Activated CD4-positive, alpha-beta T cell treated with anti-CD3 and anti-CD28 coated beads for 36 hours (primary cell): ENCODE measurements around the gene HOXA10. TPM values are rescaled to one million over a fixed set of nuclear protein-coding genes. Genes with fewer than 3 reads are reported as not detected.

Experiments
- ATAC-seq: fragments of 200-7000 bp; cut with Tn5 transposase; one replicate; pipeline ENCODE4 v1.10.0; 2021; ENCODE audit warnings: mild to moderate bottlenecking, moderate library complexity
- CTCF ChIA-PET: fragments of 350-600 bp; sonication (Branson Sonifier 250); formaldehyde crosslinking; loops from one replicate; lab custom pipeline; 2021; ENCODE audit warnings: antibody characterized with exemption; lab: Charles Lee
- POLR2A ChIA-PET: fragments of 350-600 bp; sonication (Branson Sonifier 250); formaldehyde crosslinking; loops from one replicate; lab custom pipeline; 2021; ENCODE audit warnings: antibody characterized with exemption, inconsistent platforms; lab: Charles Lee
- DNase-seq: peaks from one replicate; pipeline ENCODE4 v3.0.0-alpha.2; 2020
- H3K27ac Mint-ChIP-seq: one replicate; pipeline ENCODE4 v1.8.0; 2021; ENCODE audit warnings: mixed read lengths
- H3K27me3 Mint-ChIP-seq: one replicate; pipeline ENCODE4 v1.8.0; 2021; ENCODE audit warnings: mixed read lengths
- H3K36me3 Mint-ChIP-seq: one replicate; pipeline ENCODE4 v1.8.0; 2021; ENCODE audit warnings: low read depth, mixed read lengths
- H3K4me1 Mint-ChIP-seq: one replicate; pipeline ENCODE4 v1.8.0; 2021; ENCODE audit warnings: mixed read lengths
- H3K4me3 Mint-ChIP-seq: one replicate; pipeline ENCODE4 v1.8.0; 2021; ENCODE audit warnings: mild to moderate bottlenecking, moderate library complexity, mixed read lengths
- H3K9me3 Mint-ChIP-seq: one replicate; pipeline ENCODE4 v1.8.0; 2021; ENCODE audit warnings: low read depth, mixed read lengths
- intact Hi-C, 2 experiments: fragments of 100-400 bp; cut with DNase I in 1 of 2; cut with micrococcal nuclease in 1 of 2; formaldehyde crosslinking; loops; one replicate each; pipeline versions ENCODE4 v1.14.2 to v1.15.1; 2022 to 2024; cut with DNase I, micrococcal nuclease
- total RNA-seq, 2 experiments: library from RNA; stranded (reverse); gene quantifications; one replicate each; pipeline ENCODE4 v1.2.3, GENCODE V29; 2021

The HOXA10 gene
- not detected for total RNA-seq

DNA sequence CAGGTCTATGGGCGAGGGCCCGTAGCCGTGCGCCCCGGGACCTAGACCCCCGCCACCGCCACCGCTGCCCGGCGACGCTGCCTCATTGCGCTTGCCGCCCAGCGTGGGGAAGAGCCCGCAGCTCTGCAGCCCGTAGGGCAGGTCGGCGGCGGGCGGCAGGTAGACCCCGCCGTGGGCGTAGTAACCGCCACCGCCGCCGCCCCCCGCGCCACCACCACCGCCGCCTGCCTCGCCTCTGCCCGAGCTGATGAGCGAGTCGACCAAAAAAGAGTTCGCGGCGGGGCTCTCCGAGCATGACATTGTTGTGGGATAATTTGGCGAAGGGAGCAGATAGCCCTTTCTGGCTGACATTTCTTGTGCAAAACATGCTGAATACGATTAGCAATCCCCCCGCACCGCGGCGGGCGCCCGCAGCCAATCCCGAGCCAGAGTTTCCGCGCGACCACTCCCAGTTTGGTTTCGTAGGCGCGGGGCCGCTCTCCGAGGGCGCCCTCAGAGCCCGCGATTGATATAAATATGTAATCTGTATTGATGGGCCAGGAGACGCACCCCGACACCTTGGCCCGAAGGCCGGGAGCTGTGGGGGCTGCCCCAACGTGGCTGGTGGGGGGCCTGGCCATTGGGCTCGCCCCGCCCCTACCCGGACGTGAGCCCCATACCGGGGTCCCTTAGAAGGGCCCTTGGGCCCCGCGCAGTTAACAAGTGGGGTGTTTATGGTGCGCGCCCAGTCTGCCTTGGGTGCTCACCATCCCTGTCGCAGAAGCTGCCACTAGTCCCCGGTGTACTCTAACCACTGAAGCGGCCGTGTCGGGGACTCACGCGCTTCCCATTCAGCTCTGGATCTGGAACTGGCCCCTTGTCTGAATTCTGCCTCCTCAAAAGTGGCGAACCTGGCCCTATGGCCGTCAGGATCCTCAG is at the start of gene HOXA10:
Gene HOXA10, minus strand, starts transcription at position 365 of the 918 bp plus-strand sequence. Its CDS starts 14 bp downstream, at position 351.
- DNase-seq (no peak), ATAC-seq (no peak)
- peaks cover 9% of the 10 kb centered on the region for H3K4me1 Mint-ChIP-seq
- H3K27me3 Mint-ChIP-seq = peaks cover 51% of the 10 kb centered on the region
- POLR2A ChIA-PET = no interaction called here
- no peak within 1 kb of the TSS for H3K27ac Mint-ChIP-seq
- intact Hi-C loops = loop anchor here in 1 of 2 experiments (2.0 kb wide), 1 partner anchor 17 kb away; the partner anchor contains the start of gene HOXA7
- CTCF ChIA-PET = interaction anchor here (0.6 kb wide), 1 partner anchor 36 kb away, joined by 4 read pairs; no protein-coding TSS in a partner anchor
- H3K9me3 Mint-ChIP-seq = no peaks in the 10 kb centered on the region
- H3K36me3 Mint-ChIP-seq = no peaks in the 10 kb centered on the region
- H3K4me3 Mint-ChIP-seq = peak within 1 kb of the TSS; percentile 28

DNA sequence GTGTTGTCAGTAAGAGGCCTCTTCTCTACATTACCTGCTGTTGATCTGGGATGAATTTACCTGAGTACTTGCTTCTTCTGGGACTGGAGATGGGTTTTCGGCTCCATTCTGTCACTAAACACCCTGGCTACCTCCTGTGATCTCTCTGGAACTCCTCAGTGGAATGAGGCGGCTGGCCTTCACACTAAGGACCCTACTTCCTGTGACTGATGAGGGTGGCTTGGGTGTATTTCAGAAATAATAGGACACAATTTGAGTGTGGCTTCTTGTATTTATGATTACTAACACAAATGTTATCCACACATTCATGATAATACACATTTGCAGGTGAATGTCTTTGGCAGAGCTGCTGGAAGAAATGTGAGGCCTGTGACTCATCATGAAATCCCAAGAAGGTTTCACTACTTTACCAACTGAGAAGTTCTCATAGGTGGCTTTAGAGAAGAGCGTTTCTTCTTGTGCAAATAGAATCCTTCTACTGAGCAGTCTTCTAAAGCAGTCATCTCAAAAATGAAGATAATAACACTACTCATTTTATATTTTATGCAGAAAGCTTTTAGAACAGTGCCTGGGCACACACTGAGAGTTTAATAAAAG is 47.2 kb upstream of the HOXA10 start:
- ATAC-seq (peak; percentile 81), DNase-seq (no peak)
- Mint-ChIP-seq H3K4me1 (peaks cover 13% of the 10 kb centered on the region), H3K9me3 (no peaks in the 10 kb centered on the region), H3K4me3 (no peak overlapping the region), H3K36me3 (no peaks in the 10 kb centered on the region), H3K27ac (no peak overlapping the region), H3K27me3 (peaks cover 64% of the 10 kb centered on the region)
- intact Hi-C loops = no loop called here
- POLR2A ChIA-PET = no interaction called here
- CTCF ChIA-PET = interaction anchor here (1.8 kb wide), 1 partner anchor 13 kb away, joined by 3 read pairs; no protein-coding TSS in a partner anchor

DNA sequence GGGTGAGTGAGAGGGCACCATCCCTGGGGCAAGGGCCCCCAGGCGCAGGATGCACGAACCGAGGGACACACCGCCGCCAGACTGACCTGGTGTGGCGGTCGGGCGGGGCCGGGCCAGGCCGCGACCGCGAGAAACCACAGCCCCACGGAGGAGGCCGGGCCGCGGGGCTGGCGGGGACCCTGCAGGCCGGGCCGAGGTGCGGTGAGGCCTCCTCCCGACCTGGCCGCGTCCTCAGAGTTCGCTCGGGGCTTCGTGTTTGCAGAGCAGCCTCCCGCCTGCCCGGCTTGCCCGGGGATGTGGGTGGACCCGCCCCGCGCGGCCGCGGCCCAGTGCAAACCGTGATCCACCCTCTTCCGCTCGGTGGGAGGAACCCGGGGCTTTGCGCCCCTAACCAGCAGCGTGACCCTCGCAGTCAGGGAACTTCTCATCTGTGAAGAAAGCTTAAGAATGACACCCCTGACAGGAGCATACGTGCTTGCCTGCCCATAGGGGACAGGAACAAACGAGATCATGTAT is 46.4 kb upstream of the HOXA10 start:
- Mint-ChIP-seq H3K27me3 (peaks cover 67% of the 10 kb centered on the region), H3K4me1 (peaks cover 13% of the 10 kb centered on the region), H3K27ac (no peak overlapping the region), H3K9me3 (no peaks in the 10 kb centered on the region), H3K4me3 (no peak overlapping the region), H3K36me3 (no peaks in the 10 kb centered on the region)
- ChIA-PET POLR2A (no interaction called here), CTCF (no interaction called here)
- intact Hi-C loops = no loop called here
- ATAC-seq (no peak), DNase-seq (no peak)

DNA sequence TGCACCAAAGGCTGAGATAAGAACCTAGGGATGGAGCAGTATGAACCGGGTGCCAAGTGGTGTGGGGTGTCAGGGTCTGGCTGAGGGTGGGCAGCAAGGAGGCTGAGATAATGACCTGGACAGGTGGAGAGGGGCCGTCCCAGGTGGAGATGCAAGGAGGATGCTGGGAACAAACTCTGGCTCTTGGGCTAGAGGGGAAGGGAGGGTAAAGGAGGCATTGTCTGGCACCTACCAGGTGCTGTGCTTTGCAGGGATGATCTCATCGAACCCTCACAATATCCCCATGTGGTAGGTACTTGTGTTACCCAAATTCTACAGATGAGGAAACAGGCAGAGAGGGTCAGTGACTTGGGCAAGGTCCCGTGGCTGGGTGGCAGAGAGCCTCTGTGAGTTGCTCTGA is 45.7 kb upstream of the HOXA10 start:
- Mint-ChIP-seq H3K27me3 (peaks cover 66% of the 10 kb centered on the region), H3K4me3 (no peak overlapping the region), H3K27ac (no peak overlapping the region), H3K36me3 (no peaks in the 10 kb centered on the region), H3K4me1 (peaks cover 11% of the 10 kb centered on the region), H3K9me3 (no peaks in the 10 kb centered on the region)
- ChIA-PET POLR2A (no interaction called here), CTCF (no interaction called here)
- intact Hi-C loops = no loop called here
- no peak for ATAC-seq
- no peak for DNase-seq

DNA sequence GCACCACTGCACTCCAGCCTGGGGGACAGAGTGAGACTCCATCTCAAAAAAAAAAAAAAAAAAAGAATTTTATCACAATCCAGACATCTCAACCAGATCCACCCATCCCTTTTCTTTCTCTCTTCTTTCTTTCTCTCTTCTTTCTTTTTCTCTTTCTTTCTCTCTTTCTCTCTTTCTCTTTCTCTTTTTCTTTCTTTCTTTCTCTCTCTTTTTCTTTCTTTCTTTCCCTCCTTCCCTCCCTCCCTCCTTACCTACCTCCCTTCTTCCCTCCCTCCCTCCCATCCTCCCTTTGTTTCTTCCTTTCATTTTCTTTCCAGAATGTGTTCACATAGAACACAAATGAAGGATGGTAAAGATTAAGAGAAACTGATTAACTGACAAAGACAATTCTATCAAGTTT is 43.8 kb upstream of the HOXA10 start:
- CTCF ChIA-PET = interaction anchor here (1.0 to 1.6 kb wide), 3 partner anchors 9 to 22 kb away, joined by 3 read pairs; no protein-coding TSS in a partner anchor

DNA sequence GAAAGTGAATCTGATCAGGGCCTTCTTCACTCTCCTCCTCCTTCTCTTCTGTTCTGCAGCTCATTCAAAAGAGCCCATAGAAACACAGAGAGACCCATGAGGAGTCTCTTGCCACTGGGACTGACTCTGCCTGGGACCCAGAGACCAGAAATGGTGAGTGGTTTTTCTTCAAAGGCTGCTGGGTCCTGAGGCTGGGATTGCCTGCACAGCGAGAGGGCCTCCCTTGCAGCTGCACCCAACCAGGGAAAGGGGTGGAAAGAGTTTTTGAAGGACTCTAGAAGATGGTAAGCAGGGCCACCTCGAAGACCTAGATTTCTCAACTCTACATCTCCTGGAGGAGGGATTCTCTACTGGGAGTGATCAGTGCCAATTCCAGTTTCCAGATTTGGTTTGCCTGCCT is 41.2 kb upstream of the HOXA10 start:
- no peak overlapping the region for H3K27ac Mint-ChIP-seq
- H3K36me3 Mint-ChIP-seq = no peaks in the 10 kb centered on the region
- no peaks in the 10 kb centered on the region for H3K9me3 Mint-ChIP-seq
- DNase-seq (no peak), ATAC-seq (no peak)
- ChIA-PET CTCF (interaction anchor here (1.1 kb wide), 1 partner anchor 10 kb away, joined by 3 read pairs; no protein-coding TSS in a partner anchor), POLR2A (no interaction called here)
- intact Hi-C loops = no loop called here
- H3K4me1 Mint-ChIP-seq = peaks cover 14% of the 10 kb centered on the region
- H3K4me3 Mint-ChIP-seq = no peak overlapping the region
- H3K27me3 Mint-ChIP-seq = peaks cover 73% of the 10 kb centered on the region

More for the DNA sequence above, 43.8 kb upstream of the HOXA10 start:
- Mint-ChIP-seq H3K9me3 (no peaks in the 10 kb centered on the region), H3K27me3 (peaks cover 73% of the 10 kb centered on the region), H3K4me1 (peaks cover 11% of the 10 kb centered on the region), H3K4me3 (no peak overlapping the region), H3K27ac (no peak overlapping the region), H3K36me3 (no peaks in the 10 kb centered on the region)
- no peak for DNase-seq
- intact Hi-C loops = no loop called here
- POLR2A ChIA-PET = no interaction called here
- no peak for ATAC-seq

DNA sequence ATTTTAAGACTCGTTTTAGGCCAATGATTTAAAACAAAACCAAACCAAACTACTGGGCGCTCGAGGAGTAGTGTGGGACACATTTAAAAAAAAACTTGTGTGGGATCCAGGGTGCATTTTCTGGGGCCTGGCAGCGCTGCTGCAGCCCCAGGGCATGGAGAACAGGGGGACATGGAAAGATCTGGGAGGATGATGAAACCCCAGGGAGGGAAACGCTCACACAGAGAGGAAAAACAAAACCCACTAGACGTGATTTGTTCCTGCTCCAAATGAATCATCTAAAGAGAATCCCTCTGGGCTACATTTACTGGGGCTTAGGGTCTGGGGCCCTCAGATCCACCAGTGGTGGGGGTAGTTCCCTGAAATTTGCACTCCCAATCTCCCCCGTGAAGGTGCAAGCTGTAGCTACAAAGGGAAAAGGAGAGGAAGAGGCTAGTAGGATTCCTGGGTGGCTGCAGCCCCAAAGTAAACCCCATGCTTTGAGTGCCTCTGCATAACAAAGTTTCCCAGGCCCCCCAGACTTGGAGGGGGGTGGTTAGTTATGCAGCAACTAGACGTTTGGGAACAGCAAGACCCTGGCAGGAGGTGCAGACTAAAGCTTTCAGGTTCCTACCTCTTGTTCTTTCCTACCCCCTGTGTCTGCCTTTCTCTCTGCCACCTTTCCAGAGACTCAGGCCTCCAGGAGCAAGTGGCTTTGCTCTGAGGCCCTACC is 40.3 kb upstream of the HOXA10 start:
- peaks cover 8% of the 10 kb centered on the region for H3K4me1 Mint-ChIP-seq
- no peaks in the 10 kb centered on the region for H3K9me3 Mint-ChIP-seq
- no peak for ATAC-seq
- ChIA-PET CTCF (no interaction called here), POLR2A (no interaction called here)
- DNase-seq = no peak
- H3K27ac Mint-ChIP-seq = no peak overlapping the region
- H3K36me3 Mint-ChIP-seq = no peaks in the 10 kb centered on the region
- intact Hi-C loops = loop anchor here (5.0 kb wide), 3 partner anchors 38 to 808 kb away; no protein-coding TSS in a partner anchor
- peaks cover 70% of the 10 kb centered on the region for H3K27me3 Mint-ChIP-seq
- H3K4me3 Mint-ChIP-seq = no peak overlapping the region

DNA sequence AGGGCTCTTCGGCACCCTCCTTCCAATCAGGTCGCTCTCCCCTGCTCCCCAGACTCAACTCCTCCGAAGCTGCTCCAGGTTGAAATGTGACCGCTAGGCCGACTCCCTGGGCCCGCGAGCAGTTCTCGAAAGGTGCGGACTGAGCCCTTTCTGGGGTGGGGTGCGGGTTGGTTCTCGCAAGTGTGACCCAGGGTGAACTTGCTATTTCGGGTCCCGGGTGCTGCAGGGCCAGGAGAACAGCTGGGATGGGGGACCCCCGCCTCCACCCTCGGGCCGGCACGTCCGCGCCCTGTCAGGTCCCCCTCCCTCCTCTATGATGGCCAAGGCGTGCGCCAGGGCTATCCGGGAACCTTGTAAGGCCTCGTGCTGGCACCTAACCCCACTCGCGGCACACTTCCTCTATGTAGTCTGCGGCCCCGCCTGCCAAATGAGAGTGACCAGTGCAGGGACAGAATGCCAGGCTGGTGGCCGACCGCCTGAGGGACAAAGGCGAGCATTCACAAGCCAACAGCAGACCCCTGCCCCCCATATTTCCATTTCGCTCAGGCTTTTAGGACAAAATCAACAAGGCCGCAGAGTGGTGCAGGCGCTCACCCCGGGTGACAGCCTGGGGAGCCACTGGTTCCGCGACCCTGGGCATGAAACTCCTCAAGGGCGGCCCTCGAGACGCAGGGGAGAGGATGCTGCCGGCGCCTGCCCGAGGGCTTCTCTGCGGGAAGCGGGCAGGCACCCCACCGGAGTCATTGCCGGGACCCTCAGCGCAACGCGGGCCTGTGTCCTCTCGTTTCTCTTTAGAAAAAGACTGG is 39.5 kb upstream of the HOXA10 start:
- POLR2A ChIA-PET = no interaction called here
- Mint-ChIP-seq H3K27me3 (peaks cover 71% of the 10 kb centered on the region), H3K4me1 (peaks cover 8% of the 10 kb centered on the region), H3K4me3 (no peak overlapping the region), H3K27ac (no peak overlapping the region), H3K36me3 (no peaks in the 10 kb centered on the region), H3K9me3 (no peaks in the 10 kb centered on the region)
- no peak for DNase-seq
- intact Hi-C loops = loop anchor here (5.0 kb wide), 3 partner anchors 39 to 809 kb away; no protein-coding TSS in a partner anchor
- no peak for ATAC-seq
- CTCF ChIA-PET = interaction anchor here (0.8 kb wide), 1 partner anchor 17 kb away, joined by 3 read pairs; no protein-coding TSS in a partner anchor

DNA sequence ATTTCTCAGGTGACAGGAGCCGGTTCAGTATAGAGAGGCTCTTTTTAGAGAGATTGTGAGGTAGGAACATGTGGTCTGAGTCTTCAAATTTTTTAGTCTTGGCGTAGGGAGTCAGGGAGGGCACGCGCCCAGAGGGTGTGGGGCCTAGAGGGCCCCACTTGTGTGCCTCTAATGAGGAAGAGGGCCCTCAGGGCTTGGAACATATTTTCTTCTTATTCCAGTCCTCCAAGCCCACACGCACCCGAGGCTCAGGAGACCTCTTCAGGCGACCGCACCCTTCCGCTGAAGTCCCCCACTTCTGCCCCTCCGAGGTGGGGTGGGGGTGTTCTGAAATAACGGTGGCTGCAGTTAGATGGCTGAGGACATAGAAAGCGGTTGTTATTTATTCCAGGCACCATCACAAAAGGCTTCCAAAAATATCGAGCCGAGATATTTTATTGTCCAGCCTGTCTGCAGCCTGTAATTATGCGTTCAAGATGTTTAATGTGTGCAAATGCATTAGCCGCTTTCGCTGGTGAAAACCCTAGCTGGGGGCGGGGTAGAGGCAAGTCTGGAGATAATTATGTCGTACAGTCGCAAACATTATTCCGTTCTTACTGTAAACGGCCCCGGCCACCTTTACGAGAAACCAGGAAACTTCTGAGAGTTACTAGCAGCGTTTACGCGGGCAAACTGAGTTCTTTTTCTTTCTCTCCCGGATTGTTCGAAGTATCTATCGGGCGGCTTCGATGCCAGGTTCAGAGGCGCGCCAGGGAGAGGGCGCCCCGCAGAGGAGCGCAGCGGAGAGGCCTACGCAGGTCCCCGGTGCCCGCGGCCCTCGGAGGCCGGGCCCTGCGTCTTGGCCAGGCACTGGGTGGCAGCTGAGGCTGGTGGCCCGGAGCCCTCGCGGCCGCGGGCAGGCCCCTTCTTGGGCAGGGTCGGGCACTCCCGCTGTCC is 38.6 kb upstream of the HOXA10 start:
- CTCF ChIA-PET = interaction anchor here (0.8 to 1.6 kb wide), 4 partner anchors 10 to 18 kb away, joined by 3 to 7 read pairs (median 3); no protein-coding TSS in a partner anchor
- intact Hi-C loops = loop anchor here (5.0 kb wide), 3 partner anchors 40 to 810 kb away; no protein-coding TSS in a partner anchor
- no peak for DNase-seq

More for the DNA sequence above, 38.6 kb upstream of the HOXA10 start:
- Mint-ChIP-seq H3K4me1 (peaks cover 8% of the 10 kb centered on the region), H3K4me3 (no peak overlapping the region), H3K36me3 (no peaks in the 10 kb centered on the region), H3K27me3 (peaks cover 75% of the 10 kb centered on the region), H3K27ac (no peak overlapping the region), H3K9me3 (no peaks in the 10 kb centered on the region)
- ATAC-seq = peak; percentile 38
- POLR2A ChIA-PET = no interaction called here
